OCI-LY1 (cell line): ENCODE data around the gene FUT1.

ENCODE experiments used
- H2AFZ ChIP-seq: fragments of 200-600 bp; sonication (generic), shearing (Covaris generic); 2 replicates; pipeline ENCODE4 v1.6.0; 2014; ENCODE audit warnings: antibody characterized with exemption, mild to moderate bottlenecking, low read length
- H3F3A ChIP-seq: fragments of 200-600 bp; sonication (generic), shearing (Covaris generic); 2 replicates; pipeline ENCODE4 v1.6.0; 2014; ENCODE audit warnings: mild to moderate bottlenecking, antibody characterized with exemption, low read length, moderate library complexity; ENCODE audit not compliant: insufficient read depth
- H3K27ac ChIP-seq: fragments of 200-600 bp; sonication (generic); 2 replicates; pipeline ENCODE4 v1.5.1; 2014; ENCODE audit warnings: low read length, mixed run types, mild to moderate bottlenecking, low read depth; ENCODE audit not compliant: poor library complexity, severe bottlenecking
- H3K27me3 ChIP-seq: fragments of 200-600 bp; sonication (generic); 2 replicates; pipeline ENCODE4 v1.6.0; 2014; ENCODE audit warnings: antibody characterized with exemption, mild to moderate bottlenecking, low read length, moderate library complexity; ENCODE audit not compliant: insufficient read depth
- H3K36me3 ChIP-seq: fragments of 200-600 bp; sonication (generic); 2 replicates; pipeline ENCODE4 v1.6.1; 2014; ENCODE audit warnings: mild to moderate bottlenecking, antibody characterized with exemption, low read length, moderate library complexity, mixed read lengths; ENCODE audit not compliant: insufficient read depth
- H3K4me1 ChIP-seq: fragments of 200-600 bp; sonication (generic); 2 replicates; pipeline ENCODE4 v1.5.1; 2014; ENCODE audit warnings: mild to moderate bottlenecking, low read length, moderate library complexity; ENCODE audit not compliant: insufficient read depth, severe bottlenecking
- H3K4me2 ChIP-seq: fragments of 200-600 bp; sonication (generic), shearing (Covaris generic); 2 replicates; pipeline ENCODE4 v1.6.1; 2014; ENCODE audit warnings: low read length
- H3K4me3 ChIP-seq: fragments of 200-600 bp; sonication (generic); 2 replicates; pipeline ENCODE4 v1.5.1; 2014; ENCODE audit warnings: low read length, low read depth, mild to moderate bottlenecking, mixed read lengths; ENCODE audit not compliant: poor library complexity, severe bottlenecking
- H3K79me2 ChIP-seq: fragments of 200-600 bp; shearing (Covaris generic); 2 replicates; pipeline ENCODE4 v1.6.1; 2016; ENCODE audit warnings: mixed run types, low read length, mixed read lengths; ENCODE audit not compliant: insufficient read depth
- H3K9ac ChIP-seq: fragments of 200-600 bp; sonication (generic), shearing (Covaris generic); 2 replicates; pipeline ENCODE4 v1.6.1; 2014; ENCODE audit warnings: mild to moderate bottlenecking, low read length, mixed read lengths
- H3K9me2 ChIP-seq: fragments of 200-600 bp; sonication (generic), shearing (Covaris generic); 2 replicates; pipeline ENCODE4 v1.6.1; 2014; ENCODE audit warnings: low read depth, mild to moderate bottlenecking, low read length, mixed read lengths
- H3K9me3 ChIP-seq: fragments of 200-600 bp; shearing (Covaris generic); 2 replicates; pipeline ENCODE4 v1.6.1; 2014; ENCODE audit warnings: low read length, mixed read lengths
- H4K20me1 ChIP-seq: fragments of 200-600 bp; sonication (generic), shearing (Covaris generic); 2 replicates; pipeline ENCODE4 v1.6.0; 2016; ENCODE audit warnings: mild to moderate bottlenecking, low read length; ENCODE audit not compliant: insufficient read depth
- CTCF ChIP-seq: fragments of 200-600 bp; sonication (generic), shearing (Covaris generic); IDR thresholded peaks from 2 replicates; pipeline ENCODE4 v1.5.1; 2017; ENCODE audit warnings: mild to moderate bottlenecking, antibody characterized with exemption, low read length, moderate library complexity, mixed read lengths
- EZH2 ChIP-seq: fragments of 200-600 bp; sonication (generic), shearing (Covaris generic); IDR thresholded peaks from 2 replicates; pipeline ENCODE4 v1.8.0; 2017; ENCODE audit warnings: borderline replicate concordance, mixed run types, mild to moderate bottlenecking, antibody characterized with exemption, low read length, moderate library complexity, mixed read lengths

FUT1 gene

GRCh38 chr19:48702701-48703100, 49.7 kb downstream of the FUT1 start:
- TF ChIP-seq CTCF, result no peak
- no peak for TF ChIP-seq EZH2
- Histone ChIP-seq H3K27me3 (no peaks in the 10 kb centered on the region; the same call in 1 of the 2 replicates), H3K9me3 (no peaks in the 10 kb centered on the region), H3K36me3 (no peaks in the 10 kb centered on the region), H3K9ac (no peak overlapping the region), H3K4me3 (no peak overlapping the region), H3K4me2 (no peak overlapping the region), H2AFZ (no peak overlapping the region), H3K27ac (no peak overlapping the region), H3F3A (no peaks in the 10 kb centered on the region), H3K4me1 (no peaks in the 10 kb centered on the region), H3K79me2 (no peaks in the 10 kb centered on the region), H3K9me2 (no peaks in the 10 kb centered on the region), H4K20me1 (no peaks in the 10 kb centered on the region)

GRCh38 chr19:48698046-48698445, 54.4 kb downstream of the FUT1 start:
- peaks cover 4% of the 10 kb centered on the region; the same call in 1 of the 2 replicates for H3K27me3 ChIP-seq
- no peak overlapping the region for H3K4me2 ChIP-seq
- H3K79me2 ChIP-seq, result no peaks in the 10 kb centered on the region
- H3K9me2 ChIP-seq, result no peaks in the 10 kb centered on the region
- no peaks in the 10 kb centered on the region for H3F3A ChIP-seq
- H2AFZ ChIP-seq, result no peak overlapping the region
- H4K20me1 ChIP-seq, result no peaks in the 10 kb centered on the region
- no peak overlapping the region for H3K27ac ChIP-seq
- H3K9ac ChIP-seq, result no peak overlapping the region
- H3K9me3 ChIP-seq, result no peaks in the 10 kb centered on the region
- H3K4me3 ChIP-seq, result no peak overlapping the region
- no peaks in the 10 kb centered on the region for H3K4me1 ChIP-seq
- TF ChIP-seq CTCF (no peak), EZH2 (no peak)
- H3K36me3 ChIP-seq, result no peaks in the 10 kb centered on the region
